Nephron progenitor cell (in vitro differentiated cells): ENCODE results near the gene NADSYN1.

Source experiments
- DNase-seq: peaks from one replicate; pipeline ENCODE4 v3.0.0; 2021
- H3K27ac Mint-ChIP-seq: 2 replicates; pipeline ENCODE4 v1.8.0; 2021; ENCODE audit warnings: mild to moderate bottlenecking, moderate library complexity, mixed read lengths
- H3K27me3 Mint-ChIP-seq: 2 replicates; pipeline ENCODE4 v1.8.0; 2021; ENCODE audit warnings: mild to moderate bottlenecking, low read depth, mixed read lengths; ENCODE audit not compliant: poor library complexity
- H3K36me3 Mint-ChIP-seq: 2 replicates; pipeline ENCODE4 v1.8.0; 2021; ENCODE audit warnings: low read depth, mixed read lengths
- H3K4me1 Mint-ChIP-seq: 2 replicates; pipeline ENCODE4 v1.8.0; 2021; ENCODE audit warnings: mixed read lengths
- H3K4me3 Mint-ChIP-seq: 2 replicates; pipeline ENCODE4 v1.8.0; 2021; ENCODE audit warnings: mild to moderate bottlenecking, moderate library complexity, mixed read lengths
- H3K9me3 Mint-ChIP-seq: 2 replicates; pipeline ENCODE4 v1.8.0; 2021; ENCODE audit warnings: mild to moderate bottlenecking, moderate library complexity, mixed read lengths
- TF ChIP-seq, protein P1 (sequence below): fragments of 200-600 bp; sonication (generic); IDR thresholded peaks from 2 replicates; pipeline ENCODE4 v1.5.0; 2021; ENCODE audit warnings: antibody characterized with exemption

NADSYN1 gene

DNA sequence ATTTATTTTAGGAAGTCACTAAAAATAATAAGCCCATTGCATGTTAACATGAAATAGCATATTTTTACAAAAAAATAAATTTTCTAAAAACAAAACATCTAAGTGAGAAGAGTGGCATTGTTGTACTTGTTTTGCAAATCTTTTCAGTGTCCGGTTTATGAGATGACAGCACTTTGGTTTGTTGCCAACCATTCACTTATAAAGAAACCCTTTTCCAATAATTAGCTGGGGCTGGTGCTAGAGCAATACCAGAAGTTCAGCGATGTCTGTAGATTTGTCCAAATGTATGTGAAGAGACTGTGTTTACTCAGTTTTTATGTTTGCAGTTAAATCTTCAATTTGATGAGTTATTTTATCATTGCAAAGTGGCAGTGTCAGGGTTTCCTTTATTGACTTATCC is 52.0 kb downstream of the NADSYN1 start:
- Mint-ChIP-seq H3K4me1 (peaks cover 17% of the 10 kb centered on the region), H3K27ac (no peak overlapping the region), H3K36me3 (peaks cover 55% of the 10 kb centered on the region), H3K9me3 (peaks cover 38% of the 10 kb centered on the region), H3K4me3 (no peak overlapping the region), H3K27me3 (peaks cover 4% of the 10 kb centered on the region)
- DNase-seq, result no peak
- TF ChIP-seq, protein P1, sequence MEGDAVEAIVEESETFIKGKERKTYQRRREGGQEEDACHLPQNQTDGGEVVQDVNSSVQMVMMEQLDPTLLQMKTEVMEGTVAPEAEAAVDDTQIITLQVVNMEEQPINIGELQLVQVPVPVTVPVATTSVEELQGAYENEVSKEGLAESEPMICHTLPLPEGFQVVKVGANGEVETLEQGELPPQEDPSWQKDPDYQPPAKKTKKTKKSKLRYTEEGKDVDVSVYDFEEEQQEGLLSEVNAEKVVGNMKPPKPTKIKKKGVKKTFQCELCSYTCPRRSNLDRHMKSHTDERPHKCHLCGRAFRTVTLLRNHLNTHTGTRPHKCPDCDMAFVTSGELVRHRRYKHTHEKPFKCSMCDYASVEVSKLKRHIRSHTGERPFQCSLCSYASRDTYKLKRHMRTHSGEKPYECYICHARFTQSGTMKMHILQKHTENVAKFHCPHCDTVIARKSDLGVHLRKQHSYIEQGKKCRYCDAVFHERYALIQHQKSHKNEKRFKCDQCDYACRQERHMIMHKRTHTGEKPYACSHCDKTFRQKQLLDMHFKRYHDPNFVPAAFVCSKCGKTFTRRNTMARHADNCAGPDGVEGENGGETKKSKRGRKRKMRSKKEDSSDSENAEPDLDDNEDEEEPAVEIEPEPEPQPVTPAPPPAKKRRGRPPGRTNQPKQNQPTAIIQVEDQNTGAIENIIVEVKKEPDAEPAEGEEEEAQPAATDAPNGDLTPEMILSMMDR, result no peak

DNA sequence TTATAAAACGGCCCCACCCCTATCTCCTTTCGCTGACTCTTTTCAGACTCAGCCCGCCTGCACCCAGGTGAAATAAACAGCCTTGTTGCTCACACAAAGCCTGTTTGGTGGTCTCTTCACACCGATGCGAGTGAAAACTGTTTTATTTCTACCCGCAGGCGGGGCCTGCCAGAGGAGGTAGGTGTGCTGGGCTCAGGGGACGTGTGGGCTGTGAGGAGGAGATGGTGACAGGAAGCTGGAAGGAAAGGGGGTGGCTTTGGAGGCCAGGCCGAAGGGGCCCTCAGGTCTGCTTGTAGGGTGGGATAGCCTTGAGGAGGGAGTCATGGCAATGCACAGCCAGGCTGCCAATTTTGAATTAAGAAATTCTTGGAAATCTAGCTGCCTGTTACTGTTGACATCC is 52.8 kb downstream of the NADSYN1 start:
- Mint-ChIP-seq H3K27ac (peak overlapping the region; percentile 88), H3K4me3 (no peak overlapping the region), H3K9me3 (peaks cover 46% of the 10 kb centered on the region), H3K27me3 (peaks cover 4% of the 10 kb centered on the region), H3K36me3 (peaks cover 47% of the 10 kb centered on the region), H3K4me1 (peaks cover 17% of the 10 kb centered on the region)
- no peak for DNase-seq
- TF ChIP-seq, protein P1, result no peak

DNA sequence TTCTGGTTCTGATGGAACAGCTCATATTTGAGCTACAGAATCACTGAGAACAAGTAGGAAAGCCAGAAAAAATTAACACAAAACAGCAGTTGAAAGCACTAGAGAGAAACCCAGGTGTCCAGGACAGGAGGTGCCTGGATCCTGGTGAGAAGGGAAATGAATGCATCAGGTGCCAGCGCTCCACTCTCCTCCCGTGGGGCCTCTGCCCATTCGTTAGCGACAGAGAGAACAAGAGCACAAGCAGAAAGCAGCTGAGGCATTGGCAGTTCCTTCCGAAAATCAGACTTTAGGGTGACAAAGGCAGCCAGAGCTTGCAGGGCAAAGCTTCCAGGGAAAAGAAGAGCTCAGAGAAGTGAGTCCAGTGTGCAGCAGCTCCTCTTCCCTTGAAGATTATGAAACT is 54.1 kb downstream of the NADSYN1 start:
- H3K4me1 Mint-ChIP-seq, result peaks cover 17% of the 10 kb centered on the region
- H3K27ac Mint-ChIP-seq, result no peak overlapping the region
- no peak overlapping the region for H3K4me3 Mint-ChIP-seq
- peaks cover 47% of the 10 kb centered on the region for H3K36me3 Mint-ChIP-seq
- peaks cover 4% of the 10 kb centered on the region for H3K27me3 Mint-ChIP-seq
- TF ChIP-seq, protein P1, result no peak
- no peak for DNase-seq
- H3K9me3 Mint-ChIP-seq, result peaks cover 59% of the 10 kb centered on the region

DNA sequence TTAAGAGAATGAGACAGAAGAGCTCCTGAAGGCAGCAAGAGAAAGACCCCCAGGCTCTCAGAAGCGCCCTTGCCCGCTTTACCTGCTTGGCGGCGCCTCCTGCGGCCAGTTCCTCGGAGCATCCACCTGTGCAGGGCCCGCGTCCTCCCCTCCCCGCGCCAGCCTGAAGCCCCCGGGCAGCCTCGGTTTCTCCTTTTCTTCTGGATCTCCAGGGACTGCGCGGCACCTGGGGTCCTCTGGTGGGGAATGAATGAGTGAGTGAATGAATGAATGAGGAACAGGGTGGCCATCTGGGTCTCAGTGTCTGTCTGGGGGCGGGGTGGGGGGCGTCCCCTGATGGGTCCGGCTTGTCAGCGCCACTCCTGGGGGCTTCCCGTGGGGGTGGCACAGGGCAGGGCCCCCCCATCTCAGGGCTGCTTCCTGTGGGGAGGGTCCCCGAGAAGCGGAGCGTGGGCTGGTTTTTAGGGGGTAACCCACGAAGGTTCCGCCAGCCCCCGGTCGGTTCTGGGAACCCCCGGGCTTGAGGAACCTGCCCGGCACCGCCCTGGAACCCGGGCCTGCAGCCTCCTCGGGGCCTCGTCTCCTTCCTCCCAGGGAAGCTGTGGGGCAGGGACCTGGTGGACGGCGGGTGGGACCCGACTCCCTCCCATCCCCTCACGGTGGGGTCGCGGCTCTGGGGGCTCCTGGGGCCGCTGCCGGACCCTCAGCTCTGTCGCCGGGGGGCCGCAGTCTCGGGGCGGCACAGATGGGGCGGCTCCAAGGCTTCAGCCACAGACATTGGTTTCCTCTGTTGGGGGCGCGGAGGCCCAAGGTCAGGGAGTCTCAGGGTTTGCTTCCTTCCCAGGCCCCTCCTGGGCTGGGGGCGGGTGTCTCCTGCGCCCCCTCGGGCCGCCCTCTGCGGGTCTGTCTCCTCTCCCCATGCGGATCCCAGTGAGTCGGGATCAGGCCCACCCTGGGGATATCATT is 65.8 kb downstream of the NADSYN1 start:
- Mint-ChIP-seq H3K27ac (no peak overlapping the region), H3K27me3 (peaks cover 11% of the 10 kb centered on the region), H3K4me1 (no peaks in the 10 kb centered on the region), H3K36me3 (no peaks in the 10 kb centered on the region), H3K4me3 (no peak overlapping the region), H3K9me3 (peaks cover 20% of the 10 kb centered on the region)
- DNase-seq, result no peak
- TF ChIP-seq, protein P1, result no peak

DNA sequence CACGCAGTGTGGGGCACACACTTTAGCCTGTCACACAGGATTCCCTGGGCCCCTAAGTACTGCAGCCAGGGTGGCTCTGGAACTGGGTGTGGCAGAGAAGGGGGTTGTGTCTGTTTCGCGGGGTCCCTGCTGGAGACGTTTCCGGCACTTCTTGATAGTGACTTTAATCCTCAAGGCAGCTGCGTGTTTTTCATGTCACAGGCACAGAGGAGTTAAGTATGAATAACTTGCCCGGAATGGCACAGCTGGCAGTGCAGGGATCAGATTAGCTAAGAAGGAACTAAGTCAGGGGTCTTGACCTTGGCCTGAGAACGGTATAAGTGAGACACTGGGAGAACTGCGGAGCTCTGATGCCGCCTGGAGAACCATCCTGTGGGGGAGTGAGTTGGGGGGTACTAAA is 66.5 kb downstream of the NADSYN1 start:
- Mint-ChIP-seq H3K9me3 (peaks cover 14% of the 10 kb centered on the region), H3K27me3 (peaks cover 5% of the 10 kb centered on the region), H3K36me3 (no peaks in the 10 kb centered on the region), H3K4me1 (no peaks in the 10 kb centered on the region), H3K27ac (no peak overlapping the region), H3K4me3 (no peak overlapping the region)
- TF ChIP-seq, protein P1, result no peak
- no peak for DNase-seq
